ENCODE measurements around the gene SS18L1.

The SS18L1 gene

GRCh38 chr20:62211216-62211615 lies 67.6 kb downstream of the SS18L1 start:
- H3K36me3 ChIP-seq (replicated peaks; ENCODE audit: low read depth, low read length) = no peaks in the 10 kb centered on the region
- H4K20me1 ChIP-seq (ENCODE audit: insufficient read depth, low read length) = no peaks in the 10 kb centered on the region
- no peak overlapping the region for H3K4me3 ChIP-seq (ENCODE audit: low read length)
- TF ChIP-seq CTCF (IDR thresholded peaks at IDR 0.05; ENCODE audit: low read depth, low read length) (no peak), EZH2phosphoT487 (IDR thresholded peaks at IDR 0.05; ENCODE audit: low read depth) (no peak)
- H3K9ac ChIP-seq (ENCODE audit: low read length) = no peak overlapping the region
- no peaks in the 10 kb centered on the region for H3K9me3 ChIP-seq (ENCODE audit: insufficient read depth, low read length)
- no peak overlapping the region for H2AFZ ChIP-seq (ENCODE audit: low read depth, low read length)
- H3K4me2 ChIP-seq (ENCODE audit: low read length) = no peak overlapping the region
- no peak overlapping the region for H3K27ac ChIP-seq (ENCODE audit: low read length)
- no peaks in the 10 kb centered on the region for H3K4me1 ChIP-seq (ENCODE audit: low read length)
- H3K79me2 ChIP-seq (ENCODE audit: low read length) = no peaks in the 10 kb centered on the region
- peaks cover 3% of the 10 kb centered on the region; the same call in 1 of the 2 replicates for H3K27me3 ChIP-seq (ENCODE audit: low read depth, low read length)

- TF ChIP-seq CTCF (IDR thresholded peaks at IDR 0.05; ENCODE audit: low read depth, low read length) (no peak), EZH2phosphoT487 (IDR thresholded peaks at IDR 0.05; ENCODE audit: low read depth) (no peak)
- Histone ChIP-seq H3K4me2 (ENCODE audit: low read length) (no peak overlapping the region), H3K4me3 (ENCODE audit: low read length) (no peak overlapping the region), H3K27me3 (ENCODE audit: low read depth, low read length) (peaks cover 3% of the 10 kb centered on the region; the same call in 1 of the 2 replicates), H3K9me3 (ENCODE audit: insufficient read depth, low read length) (no peaks in the 10 kb centered on the region), H3K4me1 (ENCODE audit: low read length) (no peaks in the 10 kb centered on the region), H3K9ac (ENCODE audit: low read length) (no peak overlapping the region), H3K27ac (ENCODE audit: low read length) (no peak overlapping the region), H2AFZ (ENCODE audit: low read depth, low read length) (no peak overlapping the region), H4K20me1 (ENCODE audit: insufficient read depth, low read length) (no peaks in the 10 kb centered on the region), H3K79me2 (ENCODE audit: low read length) (no peaks in the 10 kb centered on the region), H3K36me3 (replicated peaks; ENCODE audit: low read depth, low read length) (no peaks in the 10 kb centered on the region)
Observed at GRCh38 chr20:62211769-62212288, 68.3 kb downstream of the SS18L1 start.

GRCh38 chr20:62212299-62212698 lies 68.7 kb downstream of the SS18L1 start:
- no peak overlapping the region for H2AFZ ChIP-seq (ENCODE audit: low read depth, low read length)
- no peak overlapping the region for H3K4me2 ChIP-seq (ENCODE audit: low read length)
- no peak overlapping the region for H3K27ac ChIP-seq (ENCODE audit: low read length)
- H3K4me1 ChIP-seq (ENCODE audit: low read length) = no peaks in the 10 kb centered on the region
- no peak overlapping the region for H3K4me3 ChIP-seq (ENCODE audit: low read length)
- no peaks in the 10 kb centered on the region for H4K20me1 ChIP-seq (ENCODE audit: insufficient read depth, low read length)
- no peak overlapping the region for H3K9ac ChIP-seq (ENCODE audit: low read length)
- H3K79me2 ChIP-seq (ENCODE audit: low read length) = no peaks in the 10 kb centered on the region
- H3K9me3 ChIP-seq (ENCODE audit: insufficient read depth, low read length) = no peaks in the 10 kb centered on the region
- no peaks in the 10 kb centered on the region for H3K36me3 ChIP-seq (replicated peaks; ENCODE audit: low read depth, low read length)
- TF ChIP-seq EZH2phosphoT487 (IDR thresholded peaks at IDR 0.05; ENCODE audit: low read depth) = no peak
- H3K27me3 ChIP-seq (ENCODE audit: low read depth, low read length) = peaks cover 3% of the 10 kb centered on the region; the same call in 1 of the 2 replicates

- Histone ChIP-seq H3K9me3 (ENCODE audit: insufficient read depth, low read length) (no peaks in the 10 kb centered on the region), H3K27me3 (ENCODE audit: low read depth, low read length) (peaks cover 3% of the 10 kb centered on the region; the same call in 1 of the 2 replicates), H3K4me1 (ENCODE audit: low read length) (no peaks in the 10 kb centered on the region), H3K9ac (ENCODE audit: low read length) (no peak overlapping the region), H3K27ac (ENCODE audit: low read length) (no peak overlapping the region), H3K4me2 (ENCODE audit: low read length) (no peak overlapping the region), H2AFZ (ENCODE audit: low read depth, low read length) (no peak overlapping the region), H3K36me3 (replicated peaks; ENCODE audit: low read depth, low read length) (no peaks in the 10 kb centered on the region), H3K4me3 (ENCODE audit: low read length) (no peak overlapping the region), H4K20me1 (ENCODE audit: insufficient read depth, low read length) (no peaks in the 10 kb centered on the region), H3K79me2 (ENCODE audit: low read length) (no peaks in the 10 kb centered on the region)
- no peak for TF ChIP-seq EZH2phosphoT487 (IDR thresholded peaks at IDR 0.05; ENCODE audit: low read depth)
- TF ChIP-seq CTCF (IDR thresholded peaks at IDR 0.05; ENCODE audit: low read depth, low read length) = no peak
Observed at GRCh38 chr20:62214067-62214466, 70.5 kb downstream of the SS18L1 start.

Data from OCI-LY3 (cell line).